HCT116 (cell line): ENCODE results near the gene USP54. TPM values are rescaled to one million over a fixed set of nuclear protein-coding genes. Genes with fewer than 3 reads are reported as not detected.

ENCODE experiments used
- ATAC-seq: fragments of 200-7000 bp; cut with Tn5 transposase; 2 replicates; pipeline ENCODE4 v1.9.1; 2020; ENCODE audit warnings: mild to moderate bottlenecking, moderate library complexity
- BruUV-seq: library from RNA; stranded (reverse); fragments of 400-500 nt; replicated peaks from 2 replicates; lab custom pipeline; 2021; lab: Mats Ljungman, UMichigan
- CTCF ChIA-PET: fragments of 300-600 bp; sonication (Branson Sonifier 250); formaldehyde crosslinking; loops from one replicate; lab custom pipeline; 2021; ENCODE audit warnings: antibody characterized with exemption; lab: Charles Lee
- POLR2A ChIA-PET: fragments of 300-600, 350-600 bp; sonication (Branson Sonifier 250); formaldehyde crosslinking; loops from one replicate; lab custom pipeline; 2021; ENCODE audit warnings: antibody characterized with exemption; lab: Charles Lee
- RAD21 ChIA-PET, 2 experiments: fragments of 300-600 bp; sonication (Branson Sonifier 250); formaldehyde crosslinking; loops; one replicate each; lab custom pipeline; 2023; ENCODE audit warnings: low total read pairs in 2 of 2; ENCODE audit not compliant: uncharacterized antibody in 2 of 2, unreplicated experiment in 2 of 2, low non-redundant PET in 1 of 2; lab: Charles Lee
- DNase-seq: peaks from one replicate; pipeline ENCODE4 v3.0.0-alpha.2; 2010; ENCODE audit warnings: low read depth, low spot score
- H2AFZ ChIP-seq: fragments of 200-600 bp; shearing (Covaris generic), sonication (generic); 2 replicates; pipeline ENCODE4 v1.6.1; 2017; ENCODE audit warnings: low read depth, mixed run types, mixed read lengths, antibody characterized with exemption, low read length; ENCODE audit not compliant: poor library complexity, severe bottlenecking
- H3K27ac ChIP-seq: 2 replicates; pipeline ENCODE4 v1.5.1; 2012; ENCODE audit warnings: low read depth, low read length
- H3K27me3 ChIP-seq: fragments of 200-600 bp; sonication (generic); 2 replicates; pipeline ENCODE4 v1.6.1; 2016; ENCODE audit warnings: mixed run types, low read length, mixed read lengths; ENCODE audit not compliant: insufficient read depth
- H3K36me3 ChIP-seq, 2 experiments: fragments of 200-500 bp in 1 of 2; fragments of 200-600 bp in 1 of 2; sonication (Bioruptor generic) in 1 of 2; sonication (generic) in 1 of 2; 2 replicates each; pipeline versions ENCODE4 v1.5.1 to v1.6.1; 2014 to 2016; ENCODE audit warnings: low read length in 2 of 2, inconsistent platforms in 1 of 2, mixed read lengths in 1 of 2, mixed run types in 1 of 2; ENCODE audit not compliant: insufficient read depth in 2 of 2, control insufficient read depth in 1 of 2
- H3K4me1 ChIP-seq, 2 experiments: fragments of 200-600 bp in 1 of 2; sonication (generic) in 1 of 2; 2 replicates each; pipeline versions ENCODE4 v1.5.1 to v1.6.1; 2012 to 2017; ENCODE audit warnings: low read length in 2 of 2, inconsistent platforms in 1 of 2, mild to moderate bottlenecking in 1 of 2, mixed read lengths in 1 of 2, mixed run types in 1 of 2, moderate library complexity in 1 of 2; ENCODE audit not compliant: insufficient read depth in 2 of 2, control insufficient read depth in 1 of 2
- H3K4me2 ChIP-seq: fragments of 200-600 bp; sonication (generic); 2 replicates; pipeline ENCODE4 v1.6.1; 2017; ENCODE audit warnings: mixed run types, low read length, mixed read lengths
- H3K4me3 ChIP-seq, 2 experiments: fragments of 200-600 bp in 1 of 2; sonication (generic) in 1 of 2; replicated peaks in 1 of 2; 2 replicates each; pipeline ENCODE4 v1.5.1; 2011 to 2016; ENCODE audit warnings: low read length in 2 of 2, control low read depth in 1 of 2, low read depth in 1 of 2, mild to moderate bottlenecking in 1 of 2, mixed read lengths in 1 of 2, mixed run types in 1 of 2
- H3K79me2 ChIP-seq: fragments of 200-600 bp; sonication (generic); 2 replicates; pipeline ENCODE4 v1.6.1; 2017; ENCODE audit warnings: mild to moderate bottlenecking, mixed run types, low read length, moderate library complexity, mixed read lengths; ENCODE audit not compliant: insufficient read depth
- H3K9ac ChIP-seq: fragments of 200-600 bp; sonication (generic); 2 replicates; pipeline ENCODE4 v1.6.1; 2016; ENCODE audit warnings: low read length, mixed read lengths
- H3K9me2 ChIP-seq: fragments of 200-600 bp; sonication (generic), shearing (Covaris generic); 2 replicates; pipeline ENCODE4 v1.6.1; 2017; ENCODE audit warnings: mixed run types, mild to moderate bottlenecking, moderate library complexity; ENCODE audit not compliant: insufficient read depth
- H3K9me3 ChIP-seq, 2 experiments: fragments of 200-500 bp in 1 of 2; fragments of 200-600 bp in 1 of 2; sonication (Bioruptor generic) in 1 of 2; sonication (generic) in 1 of 2; 2 replicates each; pipeline ENCODE4 v1.6.1; 2014 to 2017; ENCODE audit warnings: low read length in 2 of 2, mixed read lengths in 2 of 2, inconsistent platforms in 1 of 2, low read depth in 1 of 2, mild to moderate bottlenecking in 1 of 2, mixed run types in 1 of 2, moderate library complexity in 1 of 2; ENCODE audit not compliant: control insufficient read depth in 1 of 2, insufficient read depth in 1 of 2
- H4K20me1 ChIP-seq: fragments of 200-600 bp; sonication (generic), shearing (Covaris generic); 2 replicates; pipeline ENCODE4 v1.6.1; 2017; ENCODE audit warnings: mixed run types, mild to moderate bottlenecking, moderate library complexity; ENCODE audit not compliant: insufficient read depth
- ELF1 ChIP-seq: IDR thresholded peaks from 2 replicates; pipeline ENCODE4 v1.6.1; 2012; ENCODE audit warnings: low read depth, borderline replicate concordance
- EZH2phosphoT487 ChIP-seq: fragments of 200-600 bp; IDR thresholded peaks from 2 replicates; pipeline ENCODE4 v1.6.1; 2018; ENCODE audit warnings: antibody characterized with exemption, borderline replicate concordance
- POLR2AphosphoS5 ChIP-seq: IDR thresholded peaks from 2 replicates; pipeline ENCODE4 v1.6.1; 2011; ENCODE audit warnings: mild to moderate bottlenecking, low read depth, low read length, moderate library complexity
- RAD21 ChIP-seq: IDR thresholded peaks from 2 replicates; pipeline ENCODE4 v1.6.1; 2012; ENCODE audit warnings: low read depth, mild to moderate bottlenecking
- REST ChIP-seq: IDR thresholded peaks from 2 replicates; pipeline ENCODE4 v1.6.1; 2012; ENCODE audit warnings: low read depth
- YY1 ChIP-seq: IDR thresholded peaks from 2 replicates; pipeline ENCODE4 v1.6.1; 2011; ENCODE audit warnings: low read length, low read depth, moderate library complexity, mild to moderate bottlenecking; ENCODE audit not compliant: insufficient replicate concordance; ENCODE audit errors: extremely low read depth
- ZNF274 ChIP-seq: fragments of 200-500 bp; sonication (Bioruptor generic); IDR thresholded peaks from 2 replicates; pipeline ENCODE4 v1.6.1; 2014; ENCODE audit warnings: mild to moderate bottlenecking, low read depth, low read length, inconsistent platforms
- intact Hi-C: fragments of 100-400 bp; cut with micrococcal nuclease; formaldehyde crosslinking; loops from 2 replicates; pipeline ENCODE4 v1.10.0; 2022
- total RNA-seq: library from RNA; stranded (reverse); gene quantifications from one replicate; pipeline ENCODE4 v1.2.1, GENCODE V29; 2021; ENCODE audit not compliant: unreplicated experiment
- TF ChIP-seq, protein P1 (sequence below): IDR thresholded peaks from 2 replicates; pipeline ENCODE4 v1.6.1; 2011; ENCODE audit warnings: mild to moderate bottlenecking, low read length, moderate library complexity; ENCODE audit not compliant: insufficient replicate concordance; ENCODE audit errors: extremely low read depth
- TF ChIP-seq, protein P2 (sequence below): IDR thresholded peaks from 2 replicates; pipeline ENCODE4 v1.6.1; 2012
- TF ChIP-seq, protein P3 (sequence below), 3 experiments: fragments of 200-600 bp in 1 of 3; sonication (generic) in 1 of 3; IDR thresholded peaks in 2 of 3; conservative IDR thresholded peaks in 1 of 3; 2 replicates each; pipeline ENCODE4 v1.5.1; 2012 to 2017; ENCODE audit warnings: low read depth in 2 of 3, low read length in 2 of 3, antibody characterized with exemption in 1 of 3, borderline replicate concordance in 1 of 3, control low read depth in 1 of 3, mild to moderate bottlenecking in 1 of 3, mixed read lengths in 1 of 3, mixed run types in 1 of 3, moderate library complexity in 1 of 3; ENCODE audit not compliant: insufficient read depth in 1 of 3

The USP54 gene
- total RNA-seq, 1 experiment from 2014 or later, result 28.0 TPM

DNA sequence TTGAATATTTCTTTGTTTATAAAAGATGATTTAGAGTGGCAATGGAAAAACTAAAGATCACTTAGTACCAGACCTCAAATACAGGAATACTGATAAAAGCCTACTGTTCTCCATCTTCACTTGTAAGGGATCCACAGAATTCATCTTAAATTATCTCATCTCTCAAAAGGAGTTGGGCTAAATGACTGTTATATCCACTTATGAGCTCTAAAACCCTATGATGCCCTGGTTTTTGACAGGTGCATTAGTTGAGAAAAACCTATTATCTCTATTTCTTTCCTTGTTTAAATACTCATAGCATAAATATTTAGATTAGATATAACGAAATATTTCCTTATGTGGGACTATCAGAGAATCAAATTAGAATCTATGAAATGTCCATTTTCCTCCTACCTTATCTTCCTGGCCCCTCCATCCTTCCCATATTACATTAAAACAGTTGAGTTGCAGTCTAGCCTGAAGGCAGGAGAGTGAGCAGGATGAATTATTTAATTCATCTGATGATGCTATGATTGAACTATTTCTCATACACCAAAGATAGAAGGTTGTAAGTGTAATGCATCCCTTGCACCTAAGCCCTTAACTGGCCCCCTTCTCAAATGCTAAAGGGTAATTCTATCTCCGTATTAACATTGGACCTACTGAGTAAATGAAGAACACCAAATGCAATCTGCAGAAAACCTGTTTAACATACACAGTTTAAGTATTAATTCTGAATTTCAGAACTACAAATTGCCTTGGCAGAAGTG is 125.0 kb downstream of the USP54 start:
- RAD21 ChIA-PET, result no interaction called here

More for the DNA sequence above, 125.0 kb downstream of the USP54 start:
- Histone ChIP-seq H3K27ac (no peak overlapping the region), H3K9ac (no peak overlapping the region), H3K4me3 (no peak overlapping the region), H3K27me3 (no peaks in the 10 kb centered on the region), H3K9me2 (no peaks in the 10 kb centered on the region), H4K20me1 (no peaks in the 10 kb centered on the region), H3K9me3 (no peaks in the 10 kb centered on the region), H2AFZ (no peak overlapping the region), H3K36me3 (peaks cover 12 to 23% of the 10 kb centered on the region in 2 experiments; a peak in 3 of 4 replicates), H3K79me2 (no peaks in the 10 kb centered on the region), H3K4me1 (no peaks in the 10 kb centered on the region), H3K4me2 (no peak overlapping the region)
- TF ChIP-seq, protein P1, sequence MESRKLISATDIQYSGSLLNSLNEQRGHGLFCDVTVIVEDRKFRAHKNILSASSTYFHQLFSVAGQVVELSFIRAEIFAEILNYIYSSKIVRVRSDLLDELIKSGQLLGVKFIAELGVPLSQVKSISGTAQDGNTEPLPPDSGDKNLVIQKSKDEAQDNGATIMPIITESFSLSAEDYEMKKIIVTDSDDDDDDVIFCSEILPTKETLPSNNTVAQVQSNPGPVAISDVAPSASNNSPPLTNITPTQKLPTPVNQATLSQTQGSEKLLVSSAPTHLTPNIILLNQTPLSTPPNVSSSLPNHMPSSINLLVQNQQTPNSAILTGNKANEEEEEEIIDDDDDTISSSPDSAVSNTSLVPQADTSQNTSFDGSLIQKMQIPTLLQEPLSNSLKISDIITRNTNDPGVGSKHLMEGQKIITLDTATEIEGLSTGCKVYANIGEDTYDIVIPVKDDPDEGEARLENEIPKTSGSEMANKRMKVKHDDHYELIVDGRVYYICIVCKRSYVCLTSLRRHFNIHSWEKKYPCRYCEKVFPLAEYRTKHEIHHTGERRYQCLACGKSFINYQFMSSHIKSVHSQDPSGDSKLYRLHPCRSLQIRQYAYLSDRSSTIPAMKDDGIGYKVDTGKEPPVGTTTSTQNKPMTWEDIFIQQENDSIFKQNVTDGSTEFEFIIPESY, result no peak
- TF ChIP-seq, protein P2, sequence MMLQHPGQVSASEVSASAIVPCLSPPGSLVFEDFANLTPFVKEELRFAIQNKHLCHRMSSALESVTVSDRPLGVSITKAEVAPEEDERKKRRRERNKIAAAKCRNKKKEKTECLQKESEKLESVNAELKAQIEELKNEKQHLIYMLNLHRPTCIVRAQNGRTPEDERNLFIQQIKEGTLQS, result no peak
- no peak for TF ChIP-seq REST
- TF ChIP-seq, protein P3, sequence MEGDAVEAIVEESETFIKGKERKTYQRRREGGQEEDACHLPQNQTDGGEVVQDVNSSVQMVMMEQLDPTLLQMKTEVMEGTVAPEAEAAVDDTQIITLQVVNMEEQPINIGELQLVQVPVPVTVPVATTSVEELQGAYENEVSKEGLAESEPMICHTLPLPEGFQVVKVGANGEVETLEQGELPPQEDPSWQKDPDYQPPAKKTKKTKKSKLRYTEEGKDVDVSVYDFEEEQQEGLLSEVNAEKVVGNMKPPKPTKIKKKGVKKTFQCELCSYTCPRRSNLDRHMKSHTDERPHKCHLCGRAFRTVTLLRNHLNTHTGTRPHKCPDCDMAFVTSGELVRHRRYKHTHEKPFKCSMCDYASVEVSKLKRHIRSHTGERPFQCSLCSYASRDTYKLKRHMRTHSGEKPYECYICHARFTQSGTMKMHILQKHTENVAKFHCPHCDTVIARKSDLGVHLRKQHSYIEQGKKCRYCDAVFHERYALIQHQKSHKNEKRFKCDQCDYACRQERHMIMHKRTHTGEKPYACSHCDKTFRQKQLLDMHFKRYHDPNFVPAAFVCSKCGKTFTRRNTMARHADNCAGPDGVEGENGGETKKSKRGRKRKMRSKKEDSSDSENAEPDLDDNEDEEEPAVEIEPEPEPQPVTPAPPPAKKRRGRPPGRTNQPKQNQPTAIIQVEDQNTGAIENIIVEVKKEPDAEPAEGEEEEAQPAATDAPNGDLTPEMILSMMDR (IDR thresholded peaks at IDR 0.05 in 2 of 3, conservative IDR thresholded peaks at IDR 0.05 in 1 of 3; ENCODE audit: borderline replicate concordance in 1 of 3, insufficient read depth in 1 of 3, low read depth in 2 of 3, low read length in 2 of 3), result no peak
- no peak for TF ChIP-seq RAD21
- TF ChIP-seq EZH2phosphoT487, result no peak
- TF ChIP-seq ELF1, result no peak
- TF ChIP-seq YY1, result no peak
- no peak for TF ChIP-seq ZNF274
- TF ChIP-seq POLR2AphosphoS5, result no peak
- ATAC-seq (no peak), DNase-seq (no peak)
- CTCF ChIA-PET, result no interaction called here
- POLR2A ChIA-PET, result no interaction called here
- intact Hi-C loops, result no loop called here
- BruUV-seq, result no TSS peak
